Endothelial cell of umbilical vein (primary cell): ENCODE data around the gene PTCD1. TPM values are rescaled to one million over a fixed set of nuclear protein-coding genes. Genes with fewer than 3 reads are reported as not detected.

Experiments
- BruUV-seq: library from RNA; stranded (reverse); fragments of 400-500 nt; replicated peaks from 2 replicates; lab custom pipeline; 2021; lab: Mats Ljungman, UMichigan
- CTCF ChIA-PET: fragments of 300-600, 350-600 bp; sonication (Branson Sonifier 250); formaldehyde crosslinking; loops from one replicate; lab custom pipeline; 2021; ENCODE audit warnings: antibody characterized with exemption, inconsistent platforms; lab: Charles Lee
- POLR2A ChIA-PET: fragments of 300-600, 350-600 bp; sonication (Branson Sonifier 250); formaldehyde crosslinking; loops from one replicate; lab custom pipeline; 2021; ENCODE audit warnings: antibody characterized with exemption, inconsistent platforms; lab: Charles Lee
- DNase-seq: peaks from one replicate; pipeline ENCODE4 v3.0.0-alpha.2; 2011; ENCODE audit warnings: low read depth, low spot score
- FAIRE-seq: peaks from 2 replicates; lab custom pipeline; 2011; peaks lifted over from hg19 to GRCh38; lab: Jason Lieb, UNC
- H2AFZ ChIP-seq: 2 replicates; pipeline ENCODE4 v1.6.0; 2012; ENCODE audit warnings: low read depth, low read length, control low read depth, inconsistent platforms
- H3K27ac ChIP-seq: 2 replicates; pipeline ENCODE4 v1.5.1; 2011; ENCODE audit warnings: low read depth, mild to moderate bottlenecking, control low read depth, low read length, moderate library complexity; ENCODE audit not compliant: insufficient read depth
- H3K27me3 ChIP-seq, 2 experiments: 2 replicates each; pipeline versions ENCODE4 v1.6.0 to v1.6.1; 2011; ENCODE audit warnings: low read length in 2 of 2, mixed read lengths in 1 of 2; ENCODE audit not compliant: control insufficient read depth in 2 of 2, insufficient read depth in 2 of 2
- H3K36me3 ChIP-seq, 2 experiments: 2 replicates in 1 of 2; 3 replicates in 1 of 2; pipeline ENCODE4 v1.5.1; 2011; ENCODE audit warnings: low read length in 2 of 2, mild to moderate bottlenecking in 1 of 2, moderate library complexity in 1 of 2; ENCODE audit not compliant: control insufficient read depth in 2 of 2, insufficient read depth in 2 of 2; ENCODE audit errors: extremely low read depth in 1 of 2
- H3K4me1 ChIP-seq: 3 replicates; pipeline ENCODE4 v1.5.1; 2011; ENCODE audit warnings: mild to moderate bottlenecking, low read length; ENCODE audit not compliant: control insufficient read depth, insufficient read depth; ENCODE audit errors: extremely low read depth
- H3K4me2 ChIP-seq: 2 replicates; pipeline ENCODE4 v1.6.1; 2011; ENCODE audit warnings: low read length, control low read depth, mixed read lengths; ENCODE audit not compliant: insufficient read depth
- H3K4me3 ChIP-seq, 3 experiments: fragments of 200-600 bp in 1 of 3; sonication (generic), shearing (Covaris generic) in 1 of 3; replicated peaks in 1 of 3; 2 replicates each; pipeline ENCODE4 v1.5.1; 2011 to 2016; ENCODE audit warnings: control low read depth in 3 of 3, low read length in 3 of 3, mild to moderate bottlenecking in 2 of 3, inconsistent platforms in 1 of 3, low read depth in 1 of 3, moderate library complexity in 1 of 3; ENCODE audit not compliant: insufficient read depth in 1 of 3
- H3K79me2 ChIP-seq: 2 replicates; pipeline ENCODE4 v1.6.0; 2012; ENCODE audit warnings: low read length, inconsistent platforms; ENCODE audit not compliant: control insufficient read depth, insufficient read depth
- H3K9ac ChIP-seq: replicated peaks from 2 replicates; pipeline ENCODE3; 2011; ENCODE audit warnings: low read length, control low read depth; ENCODE audit not compliant: insufficient read depth; ENCODE audit errors: extremely low read depth
- H3K9me1 ChIP-seq: replicated peaks from 3 replicates; pipeline ENCODE4 v1.6.0; 2011; ENCODE audit warnings: mild to moderate bottlenecking, low read length; ENCODE audit not compliant: control insufficient read depth, insufficient read depth; ENCODE audit errors: extremely low read depth
- H3K9me3 ChIP-seq: replicated peaks from 2 replicates; pipeline ENCODE4 v1.5.1; 2012; ENCODE audit warnings: low read length, inconsistent platforms; ENCODE audit not compliant: control insufficient read depth, insufficient read depth
- H4K20me1 ChIP-seq: replicated peaks from 2 replicates; pipeline ENCODE3; 2011; ENCODE audit warnings: mild to moderate bottlenecking, low read length; ENCODE audit not compliant: control insufficient read depth, insufficient read depth; ENCODE audit errors: extremely low read depth
- EZH2 ChIP-seq: IDR thresholded peaks from 2 replicates; pipeline ENCODE4 v1.6.1; 2012; ENCODE audit warnings: borderline replicate concordance, low read depth, mild to moderate bottlenecking, moderate library complexity, low read length, inconsistent platforms; ENCODE audit not compliant: severe bottlenecking
- JUN ChIP-seq: IDR thresholded peaks from 2 replicates; pipeline ENCODE4 v1.6.1; 2011; ENCODE audit warnings: borderline replicate concordance, low read depth; ENCODE audit not compliant: insufficient read length, insufficient read depth
- POLR2A ChIP-seq: IDR thresholded peaks from 2 replicates; pipeline ENCODE4 v1.6.1; 2012; ENCODE audit warnings: low read depth, mild to moderate bottlenecking, control low read depth, low read length
- dilution Hi-C: fragments of 300-500 bp; cut with MboI; formaldehyde crosslinking; loops from one replicate; pipeline ENCODE4 v1.15.0; 2019; ENCODE audit warnings: low sequenced_read_pairs; ENCODE audit not compliant: extremely low pct_ligation_motif_present
- intact Hi-C: fragments of 100-400 bp; cut with micrococcal nuclease; formaldehyde crosslinking; loops from one replicate; pipeline ENCODE4 v1.10.0; 2022
- polyA plus RNA-seq, 4 experiments: library from polyadenylated mRNA; depleted of rRNA in 3 of 4; stranded (reverse) in 3 of 4; unstranded in 1 of 4; fragments of >200 nt; gene quantifications; 2 replicates each; pipeline versions ENCODE4 v1.2.1 to v1.2.3, GENCODE V29; 2011 to 2012; ENCODE audit warnings: missing spikeins in 1 of 4
- total RNA-seq: library from RNA; stranded (reverse); gene quantifications from 2 replicates; pipeline ENCODE4 v1.2.3, GENCODE V29; 2021
- TF ChIP-seq, protein P1 (sequence below), 2 donors: IDR thresholded peaks; 1 replicate in 1 of 2; 2 replicates in 1 of 2; pipeline ENCODE4 v1.5.1; 2011; ENCODE audit warnings: low read length in 2 of 2, mild to moderate bottlenecking in 2 of 2, moderate library complexity in 2 of 2, control low read depth in 1 of 2, inconsistent platforms in 1 of 2, low read depth in 1 of 2; ENCODE audit not compliant: insufficient read depth in 1 of 2; ENCODE audit errors: extremely low read depth in 1 of 2

The PTCD1 gene
- total and polyA plus RNA-seq, 2 donors (not counting 3 experiments of a cell fraction or from before 2014, with no cell fraction given): 3.8 to 9.6 TPM

GRCh38 chr7:99381664-99382075, 56.9 kb downstream of the PTCD1 start:
- no peaks in the 10 kb centered on the region for H3K9me3 ChIP-seq
- TF ChIP-seq JUN (no peak), EZH2 (no peak), POLR2A (peak; percentile 4)
- TF ChIP-seq, protein P1, sequence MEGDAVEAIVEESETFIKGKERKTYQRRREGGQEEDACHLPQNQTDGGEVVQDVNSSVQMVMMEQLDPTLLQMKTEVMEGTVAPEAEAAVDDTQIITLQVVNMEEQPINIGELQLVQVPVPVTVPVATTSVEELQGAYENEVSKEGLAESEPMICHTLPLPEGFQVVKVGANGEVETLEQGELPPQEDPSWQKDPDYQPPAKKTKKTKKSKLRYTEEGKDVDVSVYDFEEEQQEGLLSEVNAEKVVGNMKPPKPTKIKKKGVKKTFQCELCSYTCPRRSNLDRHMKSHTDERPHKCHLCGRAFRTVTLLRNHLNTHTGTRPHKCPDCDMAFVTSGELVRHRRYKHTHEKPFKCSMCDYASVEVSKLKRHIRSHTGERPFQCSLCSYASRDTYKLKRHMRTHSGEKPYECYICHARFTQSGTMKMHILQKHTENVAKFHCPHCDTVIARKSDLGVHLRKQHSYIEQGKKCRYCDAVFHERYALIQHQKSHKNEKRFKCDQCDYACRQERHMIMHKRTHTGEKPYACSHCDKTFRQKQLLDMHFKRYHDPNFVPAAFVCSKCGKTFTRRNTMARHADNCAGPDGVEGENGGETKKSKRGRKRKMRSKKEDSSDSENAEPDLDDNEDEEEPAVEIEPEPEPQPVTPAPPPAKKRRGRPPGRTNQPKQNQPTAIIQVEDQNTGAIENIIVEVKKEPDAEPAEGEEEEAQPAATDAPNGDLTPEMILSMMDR (IDR thresholded peaks at IDR 0.05; ENCODE audit: extremely low read depth in 1 of 2, insufficient read depth in 1 of 2, low read depth in 1 of 2, low read length in 2 of 2): no peak
- H3K36me3 ChIP-seq: peaks cover 14 to 15% of the 10 kb centered on the region in 2 experiments
- ChIA-PET CTCF (no interaction called here), POLR2A (no interaction called here)
- intact Hi-C loops: no loop called here
- no peaks in the 10 kb centered on the region for H3K27me3 ChIP-seq
- no peaks in the 10 kb centered on the region for H4K20me1 ChIP-seq
- H3K79me2 ChIP-seq: peaks cover 60% of the 10 kb centered on the region
- H2AFZ ChIP-seq: no peak overlapping the region
- H3K4me2 ChIP-seq: no peak overlapping the region
- no peak overlapping the region for H3K27ac ChIP-seq
- FAIRE-seq (no peak), DNase-seq (no peak)
- no peaks in the 10 kb centered on the region for H3K9me1 ChIP-seq
- H3K4me1 ChIP-seq: peaks cover 26% of the 10 kb centered on the region
- dilution Hi-C loops: no loop called here
- BruUV-seq: no TSS peak
- H3K9ac ChIP-seq: no peak overlapping the region
- no peak overlapping the region for H3K4me3 ChIP-seq
